ENCODE data around the gene CATSPERD.
"Not testable (repeated sequence)": the region's sequence is repeated elsewhere in the genome, so short reads cannot be mapped to it uniquely, and the experiment has no call there.

CATSPERD gene

DNA sequence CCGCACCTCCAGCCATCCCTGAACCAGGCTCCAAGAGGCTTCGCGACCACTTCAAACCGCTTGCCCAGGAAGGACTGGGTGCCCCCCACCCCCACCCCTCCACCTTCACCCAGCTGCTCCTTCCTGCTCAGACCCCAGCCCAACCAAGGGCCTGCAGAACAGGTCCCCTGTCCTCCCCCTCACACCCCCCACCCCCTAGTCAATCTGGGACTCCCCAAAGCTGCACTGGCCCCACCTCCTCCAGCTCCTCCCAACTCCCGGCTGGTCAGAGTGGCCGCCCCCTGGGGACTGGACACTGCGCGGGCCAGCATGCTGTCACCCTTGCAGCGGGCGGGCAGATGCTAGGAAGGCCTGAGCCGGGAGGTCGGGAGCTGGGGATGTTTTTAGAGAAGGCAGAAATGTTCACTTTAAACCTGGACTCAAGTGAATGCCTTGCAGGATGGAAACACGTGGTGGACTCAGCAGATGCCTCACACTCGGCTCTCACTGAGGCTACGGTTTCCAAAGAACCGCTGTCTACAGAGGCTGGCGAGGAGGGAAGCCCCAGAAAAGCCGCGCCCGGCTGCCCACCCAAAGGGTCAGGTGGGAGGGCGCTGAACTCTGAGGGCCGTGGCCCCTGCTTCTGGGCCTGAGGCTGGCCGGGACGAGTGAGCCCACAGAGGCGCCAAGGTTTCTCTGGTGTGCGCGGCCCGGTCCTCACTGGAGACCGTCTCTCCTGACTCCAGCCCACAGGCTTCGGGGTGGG, 22.4 kb upstream of the CATSPERD start:
- no peak for DNase-seq

DNA sequence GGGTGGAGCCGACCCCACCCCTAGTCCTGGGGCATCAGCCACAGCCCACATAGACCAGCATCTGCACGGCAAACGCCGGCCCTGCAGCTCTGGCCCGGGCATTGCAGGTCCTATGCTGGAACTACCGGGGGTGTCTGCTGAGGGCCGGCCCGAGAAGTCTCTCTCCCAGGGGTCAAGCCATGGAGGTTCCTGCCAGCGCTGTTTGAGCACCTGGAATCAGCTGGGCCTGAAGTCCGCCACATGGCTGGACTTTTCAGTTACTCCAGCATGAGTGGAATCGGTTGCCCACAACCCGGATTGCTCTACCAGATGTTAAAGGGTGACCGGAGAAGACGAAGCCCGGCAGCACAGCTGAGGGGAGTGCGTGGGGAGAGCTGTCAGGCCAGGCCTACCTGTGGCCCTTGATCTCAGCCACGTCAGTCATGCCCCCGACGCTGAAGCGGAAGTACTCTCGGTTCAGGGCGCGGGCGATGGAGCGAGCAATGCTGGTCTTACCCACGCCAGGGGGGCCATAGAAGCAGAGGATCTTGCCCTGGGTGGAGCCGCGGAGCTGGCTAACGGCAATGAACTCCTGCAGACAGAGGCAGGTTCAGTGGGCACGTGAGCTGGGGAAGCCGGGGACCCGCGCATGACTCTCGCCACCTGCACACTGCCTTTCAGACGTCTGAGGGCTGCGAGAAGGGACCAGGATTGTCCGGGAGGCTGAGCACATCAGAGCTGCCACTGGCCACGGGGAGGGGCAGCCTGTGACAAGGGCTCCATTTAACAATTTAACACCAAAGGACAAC, 21.6 kb upstream of the CATSPERD start:
- DNase-seq = no peak

DNA sequence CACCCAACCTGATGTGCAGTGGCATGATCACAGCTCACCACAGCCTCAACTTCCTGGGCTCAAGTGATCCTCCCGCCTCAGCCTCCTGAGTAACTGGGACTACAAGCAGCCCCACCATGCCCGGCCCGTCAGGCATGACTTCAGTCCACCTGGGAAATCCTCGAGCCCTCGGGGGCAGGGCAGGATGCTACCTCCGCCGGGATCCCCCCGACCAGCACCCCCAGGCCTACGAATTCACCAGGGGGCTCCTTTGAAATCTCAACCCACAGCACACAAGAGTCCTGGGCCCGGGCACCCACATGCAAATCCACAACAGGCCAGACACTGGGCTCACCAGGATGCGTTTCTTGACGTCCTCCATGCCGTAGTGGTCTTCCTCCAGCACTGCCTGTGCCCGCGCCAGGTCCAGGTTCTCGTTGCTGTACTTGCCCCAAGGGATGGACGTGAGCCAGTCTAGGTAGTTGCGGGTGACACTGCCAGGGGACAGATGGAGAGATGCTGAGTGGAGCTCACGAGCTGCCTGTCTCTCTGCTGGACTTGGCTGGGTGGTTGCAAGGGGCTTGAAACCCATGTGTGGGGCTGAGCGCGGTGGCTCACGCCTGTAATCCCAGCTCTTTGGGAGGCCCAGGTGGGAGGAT, 19.9 kb upstream of the CATSPERD start:
- no peak for DNase-seq

DNA sequence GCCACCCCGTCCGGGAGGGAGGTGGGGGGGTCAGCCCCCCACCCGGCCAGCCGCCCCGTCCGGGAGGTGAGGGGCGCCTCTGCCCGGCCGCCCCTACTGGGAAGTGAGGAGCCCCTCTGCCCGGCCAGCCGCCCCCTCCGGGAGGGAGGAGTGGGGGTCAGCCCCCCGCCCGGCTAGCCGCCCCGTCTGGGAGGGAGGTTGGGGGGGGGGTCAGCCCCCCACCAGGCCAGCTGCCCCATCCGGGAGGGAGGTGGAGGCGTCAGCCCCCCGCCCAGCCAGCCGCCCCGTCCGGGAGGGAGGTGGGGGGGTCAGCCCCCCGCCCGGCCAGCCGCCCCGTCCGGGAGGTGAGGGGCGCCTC, 18.4 kb upstream of the CATSPERD start:
- not testable (repeated sequence) for DNase-seq

DNA sequence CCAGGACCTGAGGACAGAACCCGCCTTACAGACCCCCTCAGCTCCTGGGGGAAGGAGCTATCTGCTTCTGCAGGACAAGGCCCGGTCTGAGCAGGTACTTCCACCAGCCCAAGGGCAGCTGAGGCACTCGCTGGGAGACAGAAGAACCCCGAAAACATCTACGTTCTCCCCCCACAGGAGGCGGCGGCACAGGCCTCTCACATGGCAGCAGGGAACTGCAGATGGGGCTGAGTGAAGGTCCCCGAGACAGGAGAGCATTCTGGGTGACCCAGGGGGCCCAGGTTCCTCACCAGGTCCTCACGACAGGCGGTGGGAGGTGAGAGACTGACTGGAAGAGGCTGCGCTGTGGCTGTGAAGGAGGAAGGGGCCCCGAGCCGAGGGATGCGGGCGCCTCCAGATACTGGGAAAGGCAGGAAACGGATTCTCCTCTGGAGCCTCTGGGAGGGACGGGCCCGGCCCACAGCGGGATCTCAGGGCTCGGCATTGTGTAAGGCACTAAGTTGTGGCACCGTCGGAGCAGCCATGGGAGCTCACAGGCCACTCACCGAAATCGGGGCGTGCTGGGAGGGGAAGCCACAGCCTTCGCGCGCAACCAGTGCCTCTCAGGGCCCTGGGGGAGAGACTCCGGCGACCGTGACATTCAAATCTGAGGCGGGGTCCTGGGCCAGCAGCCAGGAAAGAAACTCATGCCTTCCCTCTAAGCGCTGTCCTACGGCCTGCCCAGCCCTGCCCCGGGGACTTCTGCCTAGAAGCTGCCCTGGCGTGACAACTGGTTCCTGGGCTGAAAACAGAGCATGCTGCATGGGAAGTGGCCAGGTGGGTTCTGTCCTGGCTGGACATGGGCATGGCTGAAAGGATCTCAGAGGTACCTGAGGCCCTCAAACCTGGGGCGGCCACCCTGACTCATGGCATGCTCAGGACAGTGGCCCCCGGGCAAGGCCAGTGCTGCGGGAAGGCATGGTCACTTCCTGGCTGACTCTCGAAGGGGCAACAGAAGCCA, 16.3 kb upstream of the CATSPERD start:
- DNase-seq = no peak

DNA sequence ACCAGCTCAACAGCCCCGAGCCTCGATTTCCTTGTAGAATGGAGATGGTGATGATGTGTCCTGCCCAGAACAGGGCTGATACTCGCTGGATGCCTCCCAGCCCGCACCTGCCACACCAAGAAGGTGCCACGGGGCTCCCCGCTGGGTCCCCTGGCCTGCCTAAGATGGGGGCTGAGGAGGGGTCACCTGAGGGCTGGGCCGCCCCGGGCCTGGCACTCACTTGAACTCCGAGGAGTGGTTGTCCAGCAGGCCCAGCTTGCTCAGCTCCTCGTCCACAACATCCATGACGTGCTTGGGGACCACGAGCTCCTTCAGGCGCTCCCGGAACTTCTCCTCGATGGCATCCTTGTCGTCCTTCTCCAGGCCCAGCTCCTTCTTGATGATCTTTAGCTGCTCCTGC, 14.9 kb upstream of the CATSPERD start:
- DNase-seq = no peak

DNA sequence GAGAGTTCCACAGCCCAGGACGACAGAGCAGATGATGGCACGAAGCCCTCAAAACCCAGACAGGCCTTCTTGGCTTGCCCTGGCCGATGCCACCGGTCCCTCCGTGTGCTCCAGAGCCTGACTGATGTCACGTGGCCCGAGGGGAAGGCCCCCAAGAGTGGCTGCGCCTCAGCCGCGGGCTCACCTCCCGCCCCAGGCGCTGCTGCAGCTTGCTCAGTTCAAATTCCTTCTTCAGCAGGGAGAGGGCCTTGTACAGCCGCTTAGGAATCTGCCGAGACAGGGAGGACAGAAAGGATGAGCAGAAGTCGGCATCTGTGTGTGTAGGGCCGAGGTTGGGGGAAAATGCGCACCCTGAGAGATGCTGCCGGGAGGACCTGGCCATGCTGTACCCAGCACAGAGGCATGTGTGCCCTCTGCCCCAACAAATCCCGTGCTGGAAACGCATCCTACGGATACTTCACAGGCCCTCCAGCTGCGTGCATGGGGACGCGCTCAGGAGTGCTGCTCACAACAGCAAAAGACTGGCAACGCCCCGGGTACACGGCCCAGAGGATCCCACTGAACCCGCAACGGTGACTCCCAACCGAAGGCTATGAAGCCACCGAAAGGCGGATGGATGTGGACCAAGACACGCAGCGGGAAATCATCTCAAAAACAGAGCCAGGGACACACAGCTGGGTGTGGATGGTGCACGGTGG, 13.4 kb upstream of the CATSPERD start:
- no peak for DNase-seq

DNA sequence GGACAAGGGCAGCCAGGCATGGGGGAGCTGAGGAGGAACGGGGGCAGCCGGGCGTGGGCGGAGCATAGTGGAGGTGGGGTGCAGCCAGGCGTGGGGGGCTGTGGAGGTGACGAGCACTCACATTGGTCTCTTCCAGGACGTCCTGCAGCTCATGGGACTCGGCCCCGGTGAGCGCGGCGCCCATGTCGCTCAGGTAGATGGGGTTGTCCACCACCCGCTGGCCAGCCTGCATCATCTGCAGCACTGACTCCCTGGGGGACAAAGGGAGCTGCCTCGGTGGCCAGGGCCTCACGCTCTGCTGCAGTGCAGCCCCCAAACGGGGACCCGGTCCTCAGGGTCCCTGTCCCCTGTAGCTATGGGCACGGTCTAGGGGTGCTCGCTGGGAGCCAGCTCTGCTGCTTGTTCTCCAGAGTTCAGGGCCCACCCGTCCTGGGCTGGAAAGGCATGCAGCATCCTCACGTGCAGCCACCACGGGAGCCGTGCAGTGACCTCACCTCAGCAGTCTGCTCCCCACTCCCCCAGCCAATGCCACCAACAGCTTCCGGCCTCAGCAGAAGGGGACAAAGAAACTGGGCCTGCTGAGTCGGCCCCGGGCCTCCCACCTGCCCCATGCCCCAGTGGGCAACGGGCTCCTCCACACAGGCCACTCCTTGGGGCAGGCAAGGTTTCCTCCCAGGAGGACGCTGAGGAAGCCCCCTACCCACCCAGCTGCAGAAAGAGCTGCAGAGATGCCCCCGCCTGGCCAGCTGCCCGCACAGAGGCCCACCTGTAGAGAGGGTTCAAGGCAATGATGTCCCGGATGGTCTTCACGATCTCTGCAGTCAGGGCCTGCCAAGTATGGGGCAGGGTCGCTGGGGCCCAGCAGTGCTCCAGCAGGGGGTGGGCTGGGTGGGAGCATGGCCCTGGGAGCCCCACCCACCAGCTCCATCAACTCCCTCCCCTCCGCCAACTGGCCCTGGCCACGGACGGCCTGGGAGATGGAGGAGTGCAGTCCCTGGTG, 12.6 kb upstream of the CATSPERD start:
- DNase-seq = no peak

DNA sequence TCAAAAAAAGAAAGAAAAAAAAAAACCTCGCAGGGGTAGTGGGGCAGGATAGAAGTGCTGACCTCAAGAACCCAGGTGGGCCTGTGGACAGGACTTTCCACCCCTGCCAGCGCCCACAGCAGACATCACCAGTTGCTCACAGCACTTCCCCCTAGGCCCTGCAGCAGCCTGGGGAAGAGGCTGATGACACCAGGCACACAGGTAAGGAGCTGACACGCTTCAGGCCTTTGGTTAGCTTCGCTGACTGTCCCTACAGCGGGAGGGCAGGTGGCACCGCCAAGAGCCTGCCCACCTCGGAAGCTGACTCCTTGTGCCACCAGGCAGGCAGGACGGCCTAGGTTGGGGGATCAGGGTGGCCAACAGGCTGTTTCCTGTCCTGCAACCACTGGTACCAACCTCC, 9.4 kb upstream of the CATSPERD start:
- no peak for DNase-seq

DNA sequence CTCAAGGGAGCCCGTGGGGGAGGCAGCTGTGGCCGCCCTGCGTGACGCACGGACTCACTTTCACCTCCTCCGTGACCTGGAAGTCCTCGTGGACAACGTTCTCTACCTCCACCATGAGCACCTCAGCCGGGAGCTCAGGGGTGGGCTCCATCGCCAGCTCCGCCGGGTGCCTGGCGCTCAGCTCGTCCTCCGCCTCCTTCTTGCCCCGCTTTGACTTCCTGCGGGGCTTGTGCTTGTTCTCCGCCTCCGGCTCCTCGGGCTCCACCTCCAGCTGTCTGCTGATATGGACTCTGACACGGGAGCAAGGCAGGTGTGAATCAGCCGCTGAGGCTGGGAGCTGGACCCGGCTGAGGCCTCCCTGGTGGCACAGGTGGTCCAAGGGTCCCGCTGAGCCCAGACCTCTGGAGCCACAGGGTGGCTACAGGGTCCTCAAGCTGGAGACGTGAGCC, 8.7 kb upstream of the CATSPERD start:
- DNase-seq = no peak

DNA sequence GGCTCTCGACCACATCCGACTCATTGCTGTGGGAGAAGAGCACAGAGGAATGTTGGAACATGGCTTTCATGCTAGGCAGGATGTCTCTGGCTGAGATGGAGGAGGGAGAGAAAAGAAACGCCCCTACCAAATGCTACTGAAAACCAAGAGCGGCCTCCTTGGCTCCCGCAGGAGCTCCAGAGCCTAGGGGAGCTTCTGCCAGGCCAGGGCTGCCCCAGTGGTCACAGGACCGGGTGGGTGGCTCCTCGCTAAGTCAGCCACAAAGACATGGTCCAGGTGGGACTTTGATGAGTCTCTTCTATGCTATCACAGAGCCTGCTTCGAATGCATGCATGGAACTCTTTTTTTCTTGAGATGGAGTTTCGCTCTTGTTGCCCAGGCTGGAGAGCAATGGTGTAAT, 7.2 kb upstream of the CATSPERD start:
- DNase-seq = no peak

DNA sequence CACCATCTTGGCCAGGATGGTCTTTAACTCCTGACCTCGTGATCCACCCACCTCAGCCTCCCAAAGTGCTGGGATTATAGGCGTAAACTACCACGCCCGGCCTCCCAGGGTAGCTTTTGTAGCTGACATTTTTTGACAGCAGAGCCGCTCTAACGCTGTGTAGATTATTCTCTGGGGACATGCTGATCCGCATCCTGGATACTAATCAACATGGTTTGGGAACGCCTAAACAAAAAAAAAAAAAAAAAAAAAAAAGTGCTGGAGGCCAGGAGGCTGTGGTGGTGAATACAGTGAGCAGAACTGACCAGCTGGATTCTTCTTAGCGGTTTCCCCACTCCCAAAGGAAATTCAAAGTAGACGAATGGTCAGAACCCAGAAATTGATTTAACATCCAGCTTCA, 5.6 kb upstream of the CATSPERD start:
- no peak for DNase-seq

DNA sequence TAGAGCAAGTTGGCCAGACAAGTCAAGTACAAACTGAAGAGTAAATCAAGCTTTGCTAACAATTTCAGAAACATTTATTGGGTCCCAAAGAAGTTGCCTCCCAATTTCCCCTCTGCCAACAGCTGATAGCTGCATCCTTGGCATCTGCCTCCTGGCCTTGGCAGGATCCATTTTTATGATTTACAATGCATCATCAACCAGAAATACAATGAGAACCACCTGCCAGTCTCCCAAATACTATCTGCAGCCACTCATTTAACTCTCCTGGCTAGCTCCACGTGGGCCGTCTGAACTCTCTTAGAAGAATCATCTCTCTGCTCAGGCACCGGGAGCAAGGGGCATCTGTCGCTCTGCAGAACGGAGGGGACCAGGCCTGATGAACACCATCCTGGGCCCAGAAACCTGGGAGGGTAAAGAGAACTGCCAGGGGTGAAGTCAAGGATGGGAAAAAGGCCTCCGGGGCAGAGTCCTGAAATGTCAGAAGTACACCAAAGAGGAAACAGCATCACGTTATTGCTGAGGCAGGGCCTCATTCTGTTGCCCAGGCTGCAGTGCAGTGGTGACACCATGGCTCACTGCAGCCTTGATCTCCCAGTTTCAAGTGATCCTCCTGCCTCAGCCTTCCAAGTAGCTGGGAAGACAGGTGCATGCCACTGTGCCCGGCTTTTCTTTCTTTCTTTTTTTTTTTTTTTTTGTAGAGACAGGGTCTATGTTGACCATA, 3.1 kb upstream of the CATSPERD start:
- no peak for DNase-seq

DNA sequence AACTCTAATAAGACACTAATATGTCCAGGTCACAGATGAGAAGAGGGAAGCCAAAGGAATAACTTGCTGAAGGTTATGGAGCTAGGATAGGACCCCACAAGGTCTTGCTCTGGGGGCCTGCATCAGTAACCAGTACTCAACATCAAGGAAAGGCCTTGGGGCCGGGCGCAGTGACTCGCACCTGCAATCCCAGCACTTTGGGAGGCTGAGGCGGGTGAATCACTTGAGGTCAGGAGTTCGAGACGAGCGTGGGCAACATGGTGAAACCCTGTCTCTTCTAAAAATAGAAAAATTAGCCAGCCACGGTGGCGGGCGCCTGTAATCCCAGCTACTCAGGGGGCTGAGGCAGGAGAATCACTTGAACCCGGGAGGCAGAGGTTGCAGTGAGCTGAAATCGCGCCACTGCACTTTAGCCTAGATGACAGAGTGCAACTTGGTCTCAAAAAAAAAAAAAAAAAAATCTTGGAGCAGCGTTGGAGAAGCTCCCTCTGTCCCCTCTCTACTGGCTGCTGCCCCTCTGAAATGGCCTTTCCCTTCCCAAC, 2.3 kb upstream of the CATSPERD start:
- DNase-seq = no peak

DNA sequence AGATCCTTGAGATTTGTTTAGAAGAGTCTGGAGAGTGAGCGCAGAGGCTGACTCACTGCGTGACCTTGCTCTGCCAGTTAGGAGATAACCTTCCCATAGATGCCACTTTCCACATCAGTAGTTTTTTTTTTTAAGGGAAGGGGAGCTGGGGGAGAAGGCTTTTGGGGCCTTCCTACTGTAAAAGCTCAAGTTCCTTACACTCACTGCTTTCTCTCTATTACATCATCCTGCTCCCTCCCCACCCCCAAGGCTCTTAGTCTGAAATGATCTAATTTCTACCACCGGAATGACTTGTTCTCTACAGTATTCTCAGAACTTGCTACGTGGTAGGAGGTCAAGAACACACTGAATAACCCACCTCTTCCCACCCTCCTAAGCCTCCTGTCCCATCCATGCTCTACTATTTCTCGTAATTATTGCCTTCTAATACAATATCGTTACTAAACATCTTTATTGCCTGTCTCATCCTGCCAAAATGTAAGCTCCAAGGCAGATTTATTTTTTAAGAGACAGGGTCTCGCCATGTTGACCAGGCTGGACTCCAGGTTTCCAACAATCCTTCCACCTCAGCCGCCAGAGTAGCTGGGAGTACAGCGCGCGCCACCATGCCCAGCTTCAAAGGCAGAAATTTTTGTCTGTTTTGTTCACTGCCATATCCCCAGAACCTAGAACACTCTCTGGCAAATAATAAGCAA, 1.7 kb upstream of the CATSPERD start:
- DNase-seq = no peak

DNA sequence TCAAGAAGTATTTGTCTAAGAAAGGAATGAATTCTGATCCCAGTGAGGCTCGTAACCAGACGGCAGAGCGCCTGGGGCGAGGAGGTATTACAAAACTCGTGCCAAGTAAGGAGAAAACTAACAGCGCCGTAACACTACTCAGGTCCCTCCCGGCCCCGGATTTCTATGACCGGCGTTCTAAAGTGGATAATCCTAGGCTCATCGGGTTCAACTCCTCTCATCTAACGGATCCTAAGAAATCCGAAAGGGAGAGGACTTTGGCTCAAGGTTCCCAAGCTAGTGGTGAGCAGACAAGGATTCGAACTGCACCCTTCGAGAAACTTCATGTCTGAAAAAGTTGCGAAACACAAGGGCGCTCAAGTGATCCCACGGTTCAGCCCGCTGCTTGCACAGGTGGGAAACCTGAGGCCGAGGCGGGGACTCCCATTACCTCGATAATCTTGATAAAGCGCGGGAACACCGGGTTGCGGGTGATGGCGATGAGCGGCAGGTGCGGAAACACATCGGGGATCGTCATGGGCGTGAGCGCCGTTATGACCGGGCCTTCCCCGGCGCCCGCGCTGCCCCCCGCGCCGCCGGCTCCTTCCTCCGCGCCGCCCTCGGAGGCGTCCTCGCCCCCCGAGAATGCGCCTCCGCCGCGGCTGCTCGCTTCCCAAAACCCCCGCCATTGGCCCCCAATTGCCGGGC, 1.0 kb upstream of the CATSPERD start:
- DNase-seq = no peak

DNA sequence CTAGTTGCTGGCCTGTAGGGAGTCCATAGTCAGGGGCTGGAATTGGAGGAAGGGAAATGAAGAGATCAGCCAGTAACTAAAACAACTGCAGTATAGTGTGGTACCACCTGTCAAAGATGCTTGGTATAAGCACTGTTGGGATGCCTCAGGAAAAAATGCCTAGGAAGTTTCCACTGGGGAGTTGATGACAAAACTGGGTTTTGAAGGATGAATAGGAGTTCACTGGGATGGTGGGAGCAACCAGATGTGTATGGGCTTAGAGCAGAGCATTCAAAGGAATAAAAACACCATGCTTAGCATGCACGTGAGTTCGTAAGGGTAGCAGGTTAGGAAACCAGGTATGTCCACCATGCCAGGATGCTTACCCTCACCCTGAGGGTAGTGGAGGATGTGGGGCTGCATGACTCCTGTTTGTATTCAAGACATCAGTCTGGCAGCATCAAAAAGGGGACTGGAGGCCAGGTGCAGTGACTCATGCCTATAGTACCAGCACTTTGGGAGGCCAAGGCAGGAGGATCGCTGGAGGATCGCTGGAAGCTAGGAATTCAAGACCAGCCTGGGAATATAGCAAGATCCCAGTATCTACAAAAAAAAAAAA, 7.1 kb downstream of the CATSPERD start:
- no peak for DNase-seq

Measured in anterior cingulate cortex (tissue), 58 donors.